NCI-H748 (cell line): ENCODE measurements around the gene FMN1.

Experiments
- DNase-seq: peaks from one replicate; lab custom pipeline; 2025; ENCODE audit not compliant: unreplicated experiment; lab: John Stamatoyannopoulos, UW

Gene FMN1

GRCh38 chr15:33066584-33066983 is 127.9 kb downstream of the FMN1 start:
- no peak for DNase-seq

- DNase-seq, result no peak
Observed at GRCh38 chr15:33064878-33065277, 129.6 kb downstream of the FMN1 start.

- DNase-seq, result no peak
Observed at GRCh38 chr15:33059184-33059583, 135.3 kb downstream of the FMN1 start.

GRCh38 chr15:33057845-33058244 is 136.7 kb downstream of the FMN1 start:
- DNase-seq, result no peak

- no peak for DNase-seq
Observed at GRCh38 chr15:33055962-33056361, 138.6 kb downstream of the FMN1 start.

- no peak for DNase-seq
Observed at GRCh38 chr15:33051528-33051927, 143.0 kb downstream of the FMN1 start.

- DNase-seq, result no peak
Observed at GRCh38 chr15:33048255-33048654, 146.3 kb downstream of the FMN1 start.

GRCh38 chr15:33047077-33047476 is 147.4 kb downstream of the FMN1 start:
- DNase-seq, result no peak

GRCh38 chr15:33046329-33046728 is 148.2 kb downstream of the FMN1 start:
- no peak for DNase-seq

- no peak for DNase-seq
Observed at GRCh38 chr15:33045066-33045810, 149.3 kb downstream of the FMN1 start.

GRCh38 chr15:33044598-33044997 is 149.9 kb downstream of the FMN1 start:
- no peak for DNase-seq

GRCh38 chr15:33043636-33044035 is 150.9 kb downstream of the FMN1 start:
- no peak for DNase-seq

- no peak for DNase-seq
Observed at GRCh38 chr15:33040496-33040895, 154.0 kb downstream of the FMN1 start.

- DNase-seq, result no peak
Observed at GRCh38 chr15:33034588-33034987, 159.9 kb downstream of the FMN1 start.

- DNase-seq, result no peak
Observed at GRCh38 chr15:33032053-33032452, 162.5 kb downstream of the FMN1 start.

GRCh38 chr15:33031324-33031821 is 163.1 kb downstream of the FMN1 start:
- DNase-seq, result no peak

GRCh38 chr15:33030315-33030714 is 164.2 kb downstream of the FMN1 start:
- DNase-seq, result no peak

- no peak for DNase-seq
Observed at GRCh38 chr15:33029109-33029652, 165.3 kb downstream of the FMN1 start.

GRCh38 chr15:33028495-33028894 is 166.0 kb downstream of the FMN1 start:
- no peak for DNase-seq

- DNase-seq, result no peak
Observed at GRCh38 chr15:33027306-33028035, 167.0 kb downstream of the FMN1 start.

- DNase-seq, result no peak
Observed at GRCh38 chr15:33026614-33027013, 167.9 kb downstream of the FMN1 start.

- no peak for DNase-seq
Observed at GRCh38 chr15:33022629-33023028, 171.9 kb downstream of the FMN1 start.
